Measurements from ENCODE around the gene ICAM2. TPM values are rescaled to one million over a fixed set of nuclear protein-coding genes. Genes with fewer than 3 reads are reported as not detected.

Gene ICAM2
- total RNA-seq, 4 donors from 2014 or later: 2.1 to 25.6 (median 9.7) TPM

DNA sequence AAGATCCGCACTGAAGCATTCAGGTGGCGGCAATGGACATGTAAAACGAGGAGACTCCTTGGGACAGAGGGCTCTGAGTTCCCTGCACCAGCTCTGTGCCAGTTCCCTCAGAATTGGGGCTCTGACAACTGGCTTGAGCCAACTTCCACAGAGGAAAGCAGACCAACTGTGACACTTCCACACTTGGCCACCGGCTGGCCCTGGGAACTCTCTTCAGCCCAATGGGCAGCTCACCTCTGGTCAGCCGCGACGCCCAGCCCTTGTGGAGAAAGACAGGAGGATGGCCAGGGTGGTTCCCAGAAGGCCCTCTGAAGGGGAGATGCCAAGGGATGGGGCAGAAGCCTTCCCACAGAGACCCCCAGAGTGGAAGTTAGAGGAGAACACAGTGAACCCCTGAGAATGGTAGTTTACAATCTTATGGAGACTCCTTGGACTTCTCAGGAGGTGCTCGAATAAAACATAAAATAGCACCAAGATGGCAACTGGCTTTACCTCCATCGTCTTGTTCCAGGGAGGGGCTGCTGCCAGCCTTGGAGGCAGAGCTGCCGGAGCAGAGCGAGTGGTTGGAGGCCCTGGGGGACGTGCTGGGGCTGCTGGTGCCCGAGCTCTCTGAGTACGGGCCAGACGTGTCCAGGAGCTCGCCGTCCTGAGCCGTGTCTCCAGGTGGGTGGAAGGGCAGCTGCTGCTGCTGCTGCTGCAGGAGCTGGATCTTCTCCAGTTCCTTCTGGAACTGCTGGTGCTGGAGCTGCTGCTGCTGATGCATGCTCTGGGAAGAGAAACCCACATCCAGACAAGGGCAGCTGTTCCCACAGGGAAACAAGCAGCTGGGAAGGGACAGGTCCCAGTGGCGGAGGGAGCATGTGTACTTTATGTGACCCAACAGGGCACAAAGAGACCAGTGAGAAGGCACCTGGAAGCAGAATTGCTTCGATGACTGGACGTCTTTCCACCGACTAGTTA, 35.0 kb upstream of the ICAM2 start:
- TF ChIP-seq POLR2A (IDR thresholded peaks at IDR 0.05): no peak
- no peak for TF ChIP-seq CTCF (IDR thresholded peaks at IDR 0.05)
- Histone ChIP-seq H3K4me1 (peaks cover 0 to 5% (median 4%) of the 10 kb centered on the region in 4 donors), H3K27me3 (no peaks in the 10 kb centered on the region), H3K9me3 (no peaks in the 10 kb centered on the region), H3K27ac (no peak overlapping the region), H3K4me3 (no peak overlapping the region), H3K36me3 (peaks cover 0 to 88% (median 0%) of the 10 kb centered on the region in 3 donors)
- no peak for DNase-seq

- Histone ChIP-seq H3K4me3 (no peak overlapping the region), H3K9me3 (no peaks in the 10 kb centered on the region), H3K36me3 (peaks cover 0 to 90% (median 0%) of the 10 kb centered on the region in 3 donors), H3K4me1 (peaks cover 0 to 4% (median 2%) of the 10 kb centered on the region in 4 donors), H3K27ac (no peak overlapping the region), H3K27me3 (no peaks in the 10 kb centered on the region)
- no peak for TF ChIP-seq CTCF (IDR thresholded peaks at IDR 0.05)
- no peak for TF ChIP-seq POLR2A (IDR thresholded peaks at IDR 0.05)
- DNase-seq: no peak
Measured at GRCh38 chr17:64054304-64054703, 33.9 kb upstream of the ICAM2 start.

DNA sequence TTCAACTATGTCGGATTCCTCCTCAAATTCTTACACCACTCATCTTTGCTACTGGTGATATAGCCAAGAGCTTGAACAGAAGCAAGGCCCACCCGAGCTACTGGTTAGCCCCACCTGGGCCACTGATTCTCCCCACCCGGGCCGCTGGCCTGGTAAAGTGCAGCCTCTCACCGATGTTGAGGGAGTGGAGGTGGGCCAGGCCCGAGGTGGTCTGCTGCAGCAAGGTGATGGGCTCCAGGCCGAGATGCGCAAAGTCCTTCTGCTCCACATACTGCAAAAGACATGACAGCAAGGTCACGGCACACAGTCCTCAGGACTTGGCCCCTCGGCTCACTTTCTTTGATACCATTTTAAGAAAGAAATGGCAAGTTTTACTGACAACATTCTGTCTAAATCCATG, 32.7 kb upstream of the ICAM2 start:
- Histone ChIP-seq H3K4me3 (no peak overlapping the region), H3K9me3 (no peaks in the 10 kb centered on the region), H3K4me1 (peaks cover 0 to 4% (median 2%) of the 10 kb centered on the region in 4 donors), H3K27ac (no peak overlapping the region), H3K36me3 (peaks cover 0 to 89% (median 0%) of the 10 kb centered on the region in 3 donors), H3K27me3 (no peaks in the 10 kb centered on the region)
- no peak for DNase-seq
- TF ChIP-seq POLR2A (IDR thresholded peaks at IDR 0.05): no peak
- TF ChIP-seq CTCF (IDR thresholded peaks at IDR 0.05): no peak

DNA sequence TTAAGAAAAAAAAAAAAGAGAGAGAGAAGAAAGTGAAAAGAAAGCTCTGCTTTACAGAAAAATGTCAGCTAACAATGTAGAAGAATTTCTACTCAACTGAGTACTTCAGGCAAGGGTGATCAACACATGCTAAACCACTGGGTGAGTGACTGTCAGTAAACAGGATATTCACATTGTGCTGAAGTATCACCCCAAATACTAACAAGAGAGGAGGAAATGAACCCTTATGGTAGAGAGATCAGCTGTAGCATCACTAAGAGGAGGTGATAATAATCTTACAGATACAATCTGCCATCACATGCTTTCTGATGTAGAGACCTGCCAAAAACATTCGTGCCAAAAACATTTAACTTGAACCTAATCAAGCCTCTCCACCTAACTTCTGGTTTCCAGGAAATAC, 30.7 kb upstream of the ICAM2 start:
- Histone ChIP-seq H3K9me3 (no peaks in the 10 kb centered on the region), H3K27me3 (no peaks in the 10 kb centered on the region), H3K4me3 (no peak overlapping the region), H3K4me1 (no peaks in the 10 kb centered on the region), H3K27ac (peak overlapping the region in 3 of 4 donors; percentile 25 to 66 (median 37)), H3K36me3 (peaks cover 0 to 96% (median 0%) of the 10 kb centered on the region in 3 donors)
- TF ChIP-seq CTCF (IDR thresholded peaks at IDR 0.05): no peak
- TF ChIP-seq POLR2A (IDR thresholded peaks at IDR 0.05): no peak
- no peak for DNase-seq

DNA sequence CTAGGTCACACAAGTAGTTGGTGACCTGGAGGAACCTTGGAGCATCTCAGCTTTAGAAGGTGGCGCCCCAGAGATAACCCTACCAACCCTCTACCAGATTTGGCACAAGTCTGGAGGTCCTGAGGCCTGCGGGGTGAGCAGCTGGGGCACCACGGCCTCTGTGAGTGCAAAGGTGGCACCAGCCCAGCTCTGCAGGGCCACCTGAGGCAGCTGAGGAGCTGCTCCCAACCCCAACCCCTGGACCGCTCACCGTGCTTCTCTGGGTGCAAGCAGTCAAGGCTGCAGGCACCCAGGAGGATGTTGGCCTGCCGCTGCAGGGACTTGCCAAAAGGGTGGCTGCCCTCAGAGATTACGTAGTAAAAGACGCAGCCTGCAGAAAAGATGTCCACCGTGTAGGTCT, 28.4 kb upstream of the ICAM2 start:
- Histone ChIP-seq H3K27ac (no peak overlapping the region), H3K4me1 (no peaks in the 10 kb centered on the region), H3K4me3 (no peak overlapping the region), H3K27me3 (no peaks in the 10 kb centered on the region), H3K36me3 (peaks cover 0 to 98% (median 0%) of the 10 kb centered on the region in 3 donors), H3K9me3 (no peaks in the 10 kb centered on the region)
- DNase-seq: no peak
- TF ChIP-seq CTCF (IDR thresholded peaks at IDR 0.05): no peak
- TF ChIP-seq POLR2A (IDR thresholded peaks at IDR 0.05): no peak

Measured in Peyer's patch (tissue), 4 donors.